ENCODE results near the gene ABHD14A. TPM values are rescaled to one million over a fixed set of nuclear protein-coding genes. Genes with fewer than 3 reads are reported as not detected.

ABHD14A gene
- total and polyA plus RNA-seq, 2 of the 13 experiments (the other 11 are each of a cell fraction or from before 2014, with no cell fraction given) = 29.5 to 46.9 TPM

- TF ChIP-seq NFATC3 (CRISPR knock-in tag; IDR thresholded peaks at IDR 0.05) (no peak), ELF3 (CRISPR knock-in tag; IDR thresholded peaks at IDR 0.05) (no peak), ARID2 (CRISPR knock-in tag; IDR thresholded peaks at IDR 0.05; ENCODE audit: borderline replicate concordance) (no peak), ZNF276 (CRISPR knock-in tag; IDR thresholded peaks at IDR 0.05; ENCODE audit: low read depth) (no peak), HMGA1 (CRISPR knock-in tag; conservative IDR thresholded peaks at IDR 0.05) (no peak), MTERF4 (CRISPR knock-in tag; IDR thresholded peaks at IDR 0.05) (no peak), ZNF230 (CRISPR knock-in tag; IDR thresholded peaks at IDR 0.05) (no peak), KMT2B (CRISPR knock-in tag; IDR thresholded peaks at IDR 0.05) (no peak), ZNF281 (CRISPR knock-in tag; IDR thresholded peaks at IDR 0.05; ENCODE audit: borderline replicate concordance) (no peak), SALL1 (CRISPR knock-in tag; IDR thresholded peaks at IDR 0.05) (peak; percentile 37; the same call in 1 of the 2 replicates), HINFP (CRISPR knock-in tag; IDR thresholded peaks at IDR 0.05; ENCODE audit: low read depth) (no peak; the same call in 1 of the 2 replicates), NAIF1 (CRISPR knock-in tag; IDR thresholded peaks at IDR 0.05; ENCODE audit: borderline replicate concordance) (no peak), SRSF4 (IDR thresholded peaks at IDR 0.05; ENCODE audit: low read depth, low read length, poor library complexity, severe bottlenecking) (no peak), ZNF607 (CRISPR knock-in tag; IDR thresholded peaks at IDR 0.05; ENCODE audit: borderline replicate concordance) (peak; percentile 0; the same call in 1 of the 2 replicates), RFXANK (CRISPR knock-in tag; IDR thresholded peaks at IDR 0.05) (no peak), BCL6 (CRISPR knock-in tag; IDR thresholded peaks at IDR 0.05) (no peak), ATF2 (CRISPR knock-in tag; IDR thresholded peaks at IDR 0.05) (no peak), ZNF773 (CRISPR knock-in tag; IDR thresholded peaks at IDR 0.05; ENCODE audit: borderline replicate concordance) (0 out of 2 replicates have a peak, but pooled peaks have one; percentile 3), ZNF746 (CRISPR knock-in tag; IDR thresholded peaks at IDR 0.05) (no peak), ZNF670 (CRISPR knock-in tag; IDR thresholded peaks at IDR 0.05; ENCODE audit: borderline replicate concordance) (0 out of 2 replicates have a peak, but pooled peaks have one; percentile 70), RAD21 (CRISPR knock-in tag; IDR thresholded peaks at IDR 0.05) (no peak), ASH2L (IDR thresholded peaks at IDR 0.05; ENCODE audit: insufficient read length, low read depth, low read length) (peak; percentile 18)
Observed at GRCh38 chr3:51983578-51984268, 8.9 kb downstream of the ABHD14A start (continued).

Measured in HepG2 (cell line).